Cardiac muscle cell (in vitro differentiated cells and primary cell): ENCODE data around the gene RPL14. TPM values are rescaled to one million over a fixed set of nuclear protein-coding genes. Genes with fewer than 3 reads are reported as not detected.

Source experiments
- DNase-seq, 2 donors: peaks; one replicate each; pipeline versions ENCODE4 v3.0.0 to v3.0.0-alpha.2; 2010 to 2017; ENCODE audit warnings: low read depth in 1 of 2, low spot score in 1 of 2
- H3K27ac ChIP-seq: fragments of 200-600 bp; sonication (generic); 2 replicates; pipeline ENCODE4 v1.5.1; 2016
- H3K27me3 ChIP-seq: fragments of 200-600 bp; sonication (generic); 2 replicates; pipeline ENCODE4 v1.6.0; 2016; ENCODE audit warnings: control low read depth
- H3K36me3 ChIP-seq: fragments of 200-600 bp; sonication (generic); 2 replicates; pipeline ENCODE4 v1.5.1; 2016; ENCODE audit warnings: control low read depth
- H3K4me1 ChIP-seq: fragments of 200-600 bp; sonication (generic); 2 replicates; pipeline ENCODE4 v1.8.1; 2017; ENCODE audit warnings: low read depth, mild to moderate bottlenecking, mixed run types
- H3K4me3 ChIP-seq: fragments of 200-600 bp; sonication (generic); 2 replicates; pipeline ENCODE4 v1.5.1; 2016; ENCODE audit warnings: mild to moderate bottlenecking
- H3K9me3 ChIP-seq: fragments of 200-600 bp; sonication (generic); 2 replicates; pipeline ENCODE4 v1.5.1; 2017; ENCODE audit warnings: low read depth, mild to moderate bottlenecking, control low read depth
- polyA plus RNA-seq: library from polyadenylated mRNA; unstranded; fragments of >200 nt; fragmentation: Nextera tagmentation; extraction: Ambion mirVana; gene quantifications from 2 replicates; pipeline ENCODE4 v1.2.1, GENCODE V29; 2016
- total RNA-seq: library from RNA; depleted of rRNA; stranded (reverse); fragments of >200 nt; gene quantifications from 2 replicates; pipeline ENCODE4 v1.2.3, GENCODE V29; 2016
- TF ChIP-seq, protein P1 (sequence below): IDR thresholded peaks from 2 replicates; pipeline ENCODE4 v1.5.1; 2012; ENCODE audit warnings: low read depth, mild to moderate bottlenecking, low read length

RPL14 gene
- total and polyA plus RNA-seq, 2 experiments from 2014 or later: 408 to 427 TPM

DNA sequence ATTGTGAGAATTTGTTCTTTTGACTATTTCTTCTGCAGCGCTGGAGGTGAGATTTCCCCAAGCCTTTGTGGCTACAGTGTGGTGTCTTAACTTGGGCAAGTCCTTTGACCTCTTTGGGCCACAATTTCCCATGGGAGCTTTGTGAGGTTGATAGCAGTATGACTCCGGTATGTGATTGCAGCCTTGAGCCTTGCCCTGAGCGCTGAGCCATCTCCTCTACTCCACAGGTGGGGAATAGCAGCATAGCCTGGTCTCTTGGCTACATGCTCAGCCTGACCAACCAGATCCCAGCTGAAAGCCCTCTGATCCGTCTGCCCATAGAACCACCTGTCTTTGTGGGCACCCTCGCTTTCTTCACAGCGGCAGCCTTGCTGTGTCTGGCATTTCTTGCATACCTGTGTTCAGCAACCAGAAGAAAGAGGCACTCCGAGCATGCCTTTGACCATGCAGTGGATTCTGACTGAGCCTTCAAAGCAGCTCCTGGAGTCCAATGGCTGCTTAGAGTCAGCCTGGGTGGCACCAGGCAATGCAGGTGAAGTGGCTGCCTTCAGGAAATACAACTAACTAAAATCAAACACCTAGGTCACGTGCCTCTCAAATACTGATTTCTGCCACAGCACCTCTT is 30.0 kb upstream of the RPL14 start:
- DNase-seq: no peak
- Histone ChIP-seq H3K27ac (no peak overlapping the region), H3K4me1 (no peaks in the 10 kb centered on the region), H3K36me3 (no peaks in the 10 kb centered on the region), H3K27me3 (no peaks in the 10 kb centered on the region), H3K9me3 (no peaks in the 10 kb centered on the region), H3K4me3 (no peak overlapping the region)
- TF ChIP-seq, protein P1, sequence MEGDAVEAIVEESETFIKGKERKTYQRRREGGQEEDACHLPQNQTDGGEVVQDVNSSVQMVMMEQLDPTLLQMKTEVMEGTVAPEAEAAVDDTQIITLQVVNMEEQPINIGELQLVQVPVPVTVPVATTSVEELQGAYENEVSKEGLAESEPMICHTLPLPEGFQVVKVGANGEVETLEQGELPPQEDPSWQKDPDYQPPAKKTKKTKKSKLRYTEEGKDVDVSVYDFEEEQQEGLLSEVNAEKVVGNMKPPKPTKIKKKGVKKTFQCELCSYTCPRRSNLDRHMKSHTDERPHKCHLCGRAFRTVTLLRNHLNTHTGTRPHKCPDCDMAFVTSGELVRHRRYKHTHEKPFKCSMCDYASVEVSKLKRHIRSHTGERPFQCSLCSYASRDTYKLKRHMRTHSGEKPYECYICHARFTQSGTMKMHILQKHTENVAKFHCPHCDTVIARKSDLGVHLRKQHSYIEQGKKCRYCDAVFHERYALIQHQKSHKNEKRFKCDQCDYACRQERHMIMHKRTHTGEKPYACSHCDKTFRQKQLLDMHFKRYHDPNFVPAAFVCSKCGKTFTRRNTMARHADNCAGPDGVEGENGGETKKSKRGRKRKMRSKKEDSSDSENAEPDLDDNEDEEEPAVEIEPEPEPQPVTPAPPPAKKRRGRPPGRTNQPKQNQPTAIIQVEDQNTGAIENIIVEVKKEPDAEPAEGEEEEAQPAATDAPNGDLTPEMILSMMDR: no peak

DNA sequence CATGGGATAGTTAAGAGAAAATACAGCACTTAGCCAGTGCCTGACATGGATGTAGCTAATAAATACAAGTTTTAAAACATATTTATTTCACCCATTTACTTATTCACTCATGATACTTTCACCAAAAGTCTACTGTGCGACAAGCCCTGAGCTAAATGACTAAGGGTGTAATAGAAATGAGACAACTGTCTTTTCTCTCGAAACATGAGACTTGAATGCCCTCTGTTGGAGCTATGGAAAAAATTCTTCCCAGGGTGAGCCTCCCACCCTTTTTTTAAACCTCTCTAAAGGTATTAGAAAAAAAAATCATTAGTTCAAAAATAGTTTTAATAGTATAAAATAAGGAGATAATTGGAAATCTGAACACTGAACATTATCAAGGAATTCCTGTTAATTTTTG is 24.3 kb upstream of the RPL14 start:
- DNase-seq: no peak
- Histone ChIP-seq H3K4me1 (no peaks in the 10 kb centered on the region), H3K27me3 (no peaks in the 10 kb centered on the region), H3K4me3 (no peak overlapping the region), H3K27ac (no peak overlapping the region), H3K9me3 (no peaks in the 10 kb centered on the region), H3K36me3 (no peaks in the 10 kb centered on the region)
- TF ChIP-seq, protein P1: no peak

DNA sequence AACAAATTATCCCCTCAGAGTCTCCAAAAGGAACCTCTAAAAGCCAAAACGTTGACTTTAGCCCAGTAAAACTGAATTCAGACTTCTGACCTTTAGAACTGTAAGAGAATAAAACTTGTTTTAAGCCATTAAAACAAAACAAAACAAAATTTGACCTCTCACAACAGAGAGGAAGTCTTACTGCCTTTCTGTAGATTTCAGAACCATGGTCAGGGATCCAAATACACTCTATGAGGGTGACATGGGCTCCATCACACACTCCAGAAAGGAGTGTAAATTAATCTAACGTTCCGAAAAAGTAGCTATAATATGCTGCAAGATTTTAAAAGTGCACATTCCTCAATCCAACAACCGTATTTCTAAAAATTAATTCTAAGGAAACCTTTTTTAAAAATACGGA is 19.2 kb upstream of the RPL14 start:
- Histone ChIP-seq H3K4me3 (no peak overlapping the region), H3K9me3 (no peaks in the 10 kb centered on the region), H3K27me3 (no peaks in the 10 kb centered on the region), H3K4me1 (no peaks in the 10 kb centered on the region), H3K27ac (no peak overlapping the region), H3K36me3 (no peaks in the 10 kb centered on the region)
- DNase-seq: peak; percentile 9 to 28
- TF ChIP-seq, protein P1: no peak

DNA sequence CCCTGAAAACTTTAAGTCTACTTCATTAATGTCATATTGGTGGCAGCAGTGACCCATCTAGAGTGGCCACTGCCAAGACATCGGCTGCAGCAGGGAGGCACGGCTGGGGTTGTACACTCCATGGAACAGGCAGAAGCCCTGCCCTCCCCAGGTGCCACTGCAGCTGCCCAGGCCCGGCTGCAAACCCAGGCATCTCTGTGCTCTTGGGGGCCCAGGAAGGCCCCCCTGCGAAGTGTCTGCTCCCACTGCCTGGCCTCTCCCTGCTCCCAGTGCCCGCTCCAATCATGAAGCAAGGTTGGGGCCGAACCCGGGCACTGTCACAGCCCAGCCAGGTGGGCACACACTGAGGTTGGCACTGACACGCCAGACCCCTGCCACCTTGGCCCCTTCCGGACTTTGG is 12.1 kb upstream of the RPL14 start:
- TF ChIP-seq, protein P1: no peak
- Histone ChIP-seq H3K4me1 (no peaks in the 10 kb centered on the region), H3K9me3 (no peaks in the 10 kb centered on the region), H3K27me3 (no peaks in the 10 kb centered on the region), H3K36me3 (no peaks in the 10 kb centered on the region), H3K4me3 (no peak overlapping the region), H3K27ac (no peak overlapping the region)
- no peak for DNase-seq

DNA sequence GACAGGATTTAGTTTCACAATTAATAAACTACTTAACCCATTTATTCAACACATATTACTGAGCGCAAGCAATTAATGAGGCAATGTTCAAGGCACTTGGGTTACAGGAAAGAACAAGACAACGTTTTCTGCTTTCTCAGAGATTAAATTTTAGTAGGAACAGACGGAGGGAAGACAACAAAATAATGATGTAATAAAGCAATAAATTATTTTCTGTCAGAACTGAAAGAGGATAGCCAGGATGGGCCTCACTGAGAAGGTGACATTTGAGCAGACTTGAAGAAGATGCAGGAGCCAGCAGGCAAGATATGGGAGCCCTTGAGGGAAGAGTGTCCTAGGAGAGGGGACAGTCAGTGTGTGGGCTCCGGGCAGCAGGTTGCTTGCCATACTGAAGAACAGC is 11.3 kb upstream of the RPL14 start:
- Histone ChIP-seq H3K4me3 (no peak overlapping the region), H3K27me3 (no peaks in the 10 kb centered on the region), H3K36me3 (no peaks in the 10 kb centered on the region), H3K27ac (no peak overlapping the region), H3K9me3 (no peaks in the 10 kb centered on the region), H3K4me1 (no peaks in the 10 kb centered on the region)
- TF ChIP-seq, protein P1: no peak
- no peak for DNase-seq
